Dedifferentiated amniotic fluid mesenchymal stem cell (primary cell): ENCODE data around the gene UBA1.
A peak's percentile ranks its signal among the peaks of the same experiment; 100 is the strongest.

Experiments used
- DNase-seq: peaks from one replicate; pipeline ENCODE4 v3.0.0-alpha.2; 2016; ENCODE audit errors: extremely low spot score

UBA1 gene

DNA sequence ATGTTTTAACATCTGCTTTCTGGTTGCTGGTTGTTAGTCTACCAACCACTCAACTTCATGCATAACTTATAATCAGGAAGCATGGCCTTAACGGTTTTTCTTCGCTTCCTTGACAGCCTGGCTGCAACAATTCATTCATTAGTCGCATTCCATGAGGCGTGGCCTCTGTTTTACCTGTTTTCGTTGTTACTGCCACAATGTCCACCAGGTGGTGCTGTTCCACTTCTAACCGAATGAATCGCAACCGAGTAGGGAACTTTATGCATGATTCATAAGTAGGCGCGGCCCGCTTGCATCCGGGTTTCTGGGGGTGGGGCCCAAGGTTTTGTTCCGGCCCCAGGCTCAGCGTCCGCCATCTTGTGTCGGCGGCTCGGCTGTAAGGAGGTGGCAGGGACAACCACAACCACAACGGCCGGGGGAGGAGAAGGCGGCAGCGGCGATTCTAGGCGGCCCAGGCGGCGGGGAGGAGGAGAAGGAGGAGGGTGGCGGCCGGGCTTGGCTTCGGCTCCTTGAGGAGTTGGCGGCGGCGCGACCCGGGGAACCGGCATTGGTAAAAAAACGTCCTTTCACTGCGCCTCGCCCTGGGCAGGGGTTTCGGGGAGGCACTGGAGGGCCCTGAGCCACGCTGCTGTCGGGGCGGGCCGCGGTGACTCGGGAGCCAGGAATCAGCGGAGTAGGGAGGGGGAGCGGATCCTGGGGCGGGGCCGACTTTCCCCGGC lies at the start of gene UBA1:
UBA1 (plus strand) TSS at position 355 of the 719 bp plus-strand sequence. CDS start 4,974 bp downstream, outside the sequence.
- peak; percentile 97 for DNase-seq

DNA sequence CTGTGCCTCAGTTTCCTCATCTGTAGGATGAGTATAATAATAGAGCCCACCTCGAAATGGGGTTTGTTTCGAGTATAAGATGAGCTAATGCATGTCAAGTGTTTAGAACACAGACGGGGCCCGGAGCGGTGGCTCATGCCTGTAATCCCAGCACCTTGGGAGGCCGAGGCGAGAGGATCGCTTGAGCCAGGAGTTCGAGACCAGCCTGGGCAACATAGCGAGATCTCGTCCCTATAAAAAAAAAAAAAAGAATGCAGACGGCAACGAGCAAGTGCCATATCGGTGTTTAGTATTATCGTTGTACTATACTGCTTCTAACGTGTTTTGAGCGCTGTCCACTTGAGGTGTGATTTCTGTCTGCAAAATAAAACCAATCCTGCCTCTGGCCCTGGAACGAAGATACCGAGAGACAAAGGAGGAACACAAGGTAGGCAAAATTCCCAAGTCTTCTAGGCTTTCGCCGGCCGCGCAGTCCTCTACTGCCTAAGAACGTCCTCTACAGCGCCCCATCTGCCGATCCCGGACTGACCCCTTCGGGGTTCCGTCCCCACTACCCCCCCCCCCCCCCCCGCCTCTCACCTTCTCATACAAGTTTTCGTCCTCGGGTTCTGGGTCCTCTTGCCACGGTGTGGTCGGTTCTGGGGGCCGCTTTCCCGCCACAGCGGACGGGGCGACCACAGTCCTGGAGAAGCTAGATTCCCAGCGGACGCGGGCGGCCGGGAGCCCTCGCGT lies 49.6 kb upstream of the UBA1 start:
- no peak for DNase-seq

- DNase-seq, result peak; percentile 92
These were observed 48.8 kb upstream of the UBA1 start, which contains the start of the genes NDUFB11 and RBM10 for GRCh38 chrX:47144626-47145394. Gene NDUFB11 (minus strand): TSS chrX:47144702. CDS start chrX:47144679, 23 bp downstream. Gene RBM10 (plus strand): TSS chrX:47145221. CDS start chrX:47147482, 2,261 bp downstream.

GRCh38 chrX:47145395-47146120 lies 48.1 kb upstream of the UBA1 start:
- no peak for DNase-seq

DNA sequence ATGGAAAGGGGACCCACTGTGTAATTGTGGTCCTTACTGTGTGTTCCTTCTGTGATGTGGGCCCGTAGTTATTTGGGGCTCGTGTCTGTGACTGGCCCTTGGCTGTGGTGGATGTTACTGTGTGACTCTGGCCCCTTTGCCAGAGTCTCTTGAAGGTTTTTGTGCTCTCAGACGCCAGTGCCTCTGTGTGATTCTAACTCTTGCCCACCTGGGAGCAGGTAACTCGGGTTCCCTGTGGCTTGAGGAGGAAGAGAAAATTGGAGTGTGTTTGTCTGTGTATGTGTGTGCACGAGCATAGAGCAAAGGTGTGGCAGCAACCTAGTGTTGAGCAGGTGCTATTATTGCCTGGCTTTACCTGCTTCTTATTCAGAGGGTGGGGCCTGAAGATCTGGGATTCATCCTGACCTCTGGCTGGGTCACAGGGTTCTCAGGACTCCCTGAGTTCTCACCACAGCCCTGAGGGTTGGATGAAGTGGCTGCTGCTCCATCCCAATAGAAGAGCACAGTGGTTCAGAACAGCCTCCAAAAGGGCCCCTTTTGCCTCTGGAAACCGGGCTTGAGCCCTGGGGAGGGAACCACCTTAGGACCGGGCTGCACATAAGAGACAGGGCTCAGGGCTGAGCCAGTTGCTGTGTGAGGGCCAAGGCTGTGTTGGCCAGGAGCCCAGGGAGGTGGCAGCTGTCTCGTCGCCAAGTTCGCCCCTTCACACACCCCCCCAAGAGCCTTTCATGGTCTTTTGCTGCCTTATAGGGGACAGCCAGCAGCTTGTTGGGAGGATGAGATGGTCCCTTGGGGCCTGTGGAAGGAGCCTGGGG lies 47.3 kb upstream of the UBA1 start:
- DNase-seq, result no peak

GRCh38 chrX:47146936-47147859 lies 46.4 kb upstream of the UBA1 start:
- no peak for DNase-seq

GRCh38 chrX:47148946-47149345 lies 44.7 kb upstream of the UBA1 start:
- DNase-seq, result no peak

DNA sequence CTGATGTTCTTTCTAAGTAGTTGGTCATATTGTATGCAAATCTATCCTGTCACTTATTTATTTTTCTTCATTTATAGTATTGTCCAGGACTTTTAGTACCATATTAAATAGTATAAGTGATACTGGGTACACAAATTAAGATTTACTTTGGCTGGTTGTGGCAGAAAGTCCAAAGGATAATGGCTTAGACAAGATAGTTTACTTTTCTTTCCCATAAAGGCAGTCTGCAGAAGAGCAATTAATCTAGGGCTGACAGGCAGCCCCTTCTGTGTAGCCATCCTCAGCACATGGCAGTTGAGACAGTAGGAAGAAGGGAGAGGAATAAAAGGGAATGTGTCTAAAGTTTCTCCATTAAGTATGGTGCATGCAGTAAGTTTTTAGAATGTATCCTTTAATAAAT lies 42.2 kb upstream of the UBA1 start:
- no peak for DNase-seq

- no peak for DNase-seq
These were observed 36.8 kb upstream of the UBA1 start for GRCh38 chrX:47156611-47157520.

- no peak for DNase-seq
These were observed 35.5 kb upstream of the UBA1 start for GRCh38 chrX:47158131-47158530.

DNA sequence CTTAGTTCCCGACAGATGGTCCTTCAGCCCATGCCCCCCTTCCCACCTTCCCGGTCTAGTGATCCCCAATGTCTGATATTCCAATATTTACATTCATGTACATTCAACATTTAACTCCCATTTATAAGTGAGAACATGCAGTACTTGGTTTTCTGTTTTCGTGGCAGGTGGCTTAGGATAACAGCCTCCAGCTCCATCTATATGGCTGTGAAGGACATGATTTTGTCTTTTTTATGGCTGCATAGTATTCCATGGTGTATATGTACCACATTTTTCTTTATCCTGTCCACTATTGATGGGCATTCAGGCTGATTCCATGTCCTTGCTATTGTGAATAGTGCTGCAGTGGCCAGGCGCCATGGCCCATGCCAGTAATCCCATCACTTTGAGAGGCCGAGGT lies 34.8 kb upstream of the UBA1 start:
- no peak for DNase-seq

DNA sequence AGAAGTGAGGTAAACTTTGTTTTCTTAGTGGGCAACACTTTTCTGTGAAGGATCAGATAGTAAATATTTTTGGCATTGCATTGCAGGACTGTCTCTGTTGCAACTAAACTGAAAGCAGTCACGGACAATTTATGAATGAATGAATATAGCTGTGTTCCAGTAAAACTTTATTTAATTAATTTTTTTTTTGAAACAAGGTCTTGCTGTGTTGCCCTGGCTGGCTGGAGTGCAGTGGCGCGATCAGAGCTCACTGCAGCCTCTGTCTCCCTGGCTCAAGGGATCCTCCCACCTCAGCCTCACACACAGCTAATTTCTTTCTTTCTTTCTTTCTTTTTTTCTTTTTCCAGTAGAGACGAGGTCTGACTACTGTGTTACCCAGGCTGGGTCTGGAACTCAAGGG lies 32.8 kb upstream of the UBA1 start:
- no peak for DNase-seq

DNA sequence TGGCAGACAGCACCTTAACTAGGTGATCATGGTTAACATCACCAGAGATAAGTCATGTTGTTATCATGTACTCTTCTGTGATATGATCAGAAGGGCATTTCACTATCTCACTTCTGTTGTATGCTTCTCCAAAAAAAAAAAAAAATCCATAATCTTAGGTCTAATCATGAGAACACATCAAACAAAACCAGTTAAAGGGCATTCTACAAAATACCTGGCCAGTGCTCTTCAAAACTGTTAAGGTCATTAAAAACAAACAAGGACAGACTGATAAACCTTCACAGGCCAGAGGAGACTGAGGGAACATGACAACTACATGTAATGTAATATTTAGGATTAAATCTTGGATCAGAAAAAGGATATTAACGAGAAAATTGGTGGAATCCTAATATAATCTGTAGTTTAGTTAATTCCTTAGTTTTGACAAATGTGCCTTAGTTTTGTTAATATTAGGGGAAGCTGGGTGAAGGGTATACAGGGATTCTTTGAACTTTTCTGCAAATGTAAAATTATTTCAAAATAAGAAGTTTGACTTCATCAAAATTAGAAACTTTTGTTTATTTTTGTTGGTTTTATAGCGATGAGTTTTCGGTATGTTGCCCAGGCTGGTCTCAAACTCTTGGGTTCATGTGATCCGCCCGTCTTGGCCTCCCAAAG lies 30.6 kb upstream of the UBA1 start:
- no peak for DNase-seq

- no peak for DNase-seq
These were observed 29.2 kb upstream of the UBA1 start for GRCh38 chrX:47164420-47164819.

GRCh38 chrX:47166126-47166525 lies 27.5 kb upstream of the UBA1 start:
- DNase-seq, result no peak

DNA sequence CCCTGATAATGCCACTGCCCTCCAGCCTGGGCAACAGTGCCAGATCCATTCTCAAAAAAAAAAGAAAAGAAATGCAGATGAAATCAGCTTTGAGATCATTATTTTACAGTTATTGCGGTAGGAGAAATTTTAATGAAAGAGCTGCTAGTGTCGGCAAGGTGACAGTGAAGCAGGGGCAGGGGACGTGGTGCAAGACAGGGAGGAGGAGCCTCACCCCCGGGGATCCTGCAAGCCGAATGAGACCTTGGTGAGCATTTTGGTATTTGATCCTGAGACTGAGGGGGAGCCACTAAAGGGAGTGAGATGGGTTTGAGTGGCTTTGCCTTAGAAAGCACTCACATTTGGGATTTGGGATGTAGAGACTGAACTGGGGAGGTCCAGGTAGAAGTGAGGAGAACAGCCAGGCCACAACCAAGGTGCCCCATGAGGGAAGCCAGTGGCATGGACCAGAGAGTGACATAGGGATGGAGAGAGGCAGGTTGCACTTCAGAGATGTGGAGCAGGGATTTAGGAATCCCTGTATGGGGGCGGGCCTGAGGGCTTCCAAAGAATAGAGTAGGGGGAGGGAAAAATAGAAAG lies 25.0 kb upstream of the UBA1 start:
- DNase-seq, result no peak

- no peak for DNase-seq
These were observed 24.4 kb upstream of the UBA1 start for GRCh38 chrX:47169273-47169672.
